Measurements from ENCODE around the gene FH.

Gene FH

DNA sequence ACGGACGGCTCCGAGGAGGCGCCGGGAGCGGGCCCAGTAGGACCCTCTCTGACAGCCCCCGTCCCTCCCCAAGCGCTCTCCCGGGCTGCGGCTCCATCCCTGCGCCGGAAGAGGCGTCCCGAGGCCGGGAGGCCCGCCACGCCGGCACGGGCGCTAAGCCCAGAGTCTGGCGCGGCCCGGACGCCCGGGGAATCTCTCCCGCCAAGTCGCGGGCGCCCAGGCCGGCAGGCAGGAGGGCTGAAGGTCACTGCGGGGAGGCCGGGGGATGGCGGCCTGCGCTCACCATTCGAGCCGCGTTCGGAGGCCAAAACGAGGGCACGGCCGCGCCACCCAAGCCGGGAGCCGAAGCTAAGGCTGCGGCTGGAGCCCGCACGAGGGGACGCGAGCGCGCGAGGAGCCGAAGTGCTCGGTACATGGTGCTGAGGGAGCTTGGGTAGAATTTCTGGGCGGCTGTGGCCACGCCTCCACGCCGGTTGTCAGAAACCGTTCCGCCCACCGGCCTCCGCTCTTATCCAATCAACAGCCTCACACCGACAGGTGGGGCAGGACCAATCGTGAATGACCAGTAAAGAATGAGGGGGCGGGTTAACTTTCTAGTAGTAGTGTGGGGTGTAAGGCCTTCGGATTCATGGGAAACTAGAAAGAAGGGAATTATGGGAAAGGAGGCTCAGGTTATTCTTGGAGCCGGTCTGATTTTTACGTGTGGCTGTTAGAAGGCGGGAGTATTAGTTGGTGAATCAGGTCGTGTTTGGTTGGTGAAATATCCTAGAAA, at the start of gene FH:
TSS of gene FH (minus strand) at position 448 of the 772 bp plus-strand sequence. CDS start at position 415, 33 bp downstream.
- intact Hi-C loops (cut with DNase I): loop anchor here (10.0 kb wide), 1 partner anchor 325 kb away; the partner anchor contains the start of gene EXO1

DNA sequence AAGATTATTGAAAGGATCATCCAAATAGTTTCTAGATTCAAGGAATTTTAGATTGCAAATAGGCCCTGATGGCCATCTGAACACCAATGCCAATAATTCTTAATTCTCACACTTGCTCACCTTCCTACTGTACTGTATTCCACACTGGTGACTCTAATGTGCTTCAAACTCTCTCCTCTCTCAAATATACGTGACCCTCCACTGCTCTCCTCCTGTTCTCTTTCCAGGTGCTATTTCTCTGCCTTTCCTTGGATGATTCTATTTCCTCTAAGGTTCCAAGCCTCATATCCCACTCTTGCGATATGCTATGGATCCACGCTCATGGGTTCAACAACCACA, 41.3 kb upstream of the FH start:
- intact Hi-C loops (cut with DNase I): no loop called here
- no peak for DNase-seq

More for the DNA sequence above, at the start of gene FH:
- peak; percentile 92 to 99 (median 98) for DNase-seq

DNA sequence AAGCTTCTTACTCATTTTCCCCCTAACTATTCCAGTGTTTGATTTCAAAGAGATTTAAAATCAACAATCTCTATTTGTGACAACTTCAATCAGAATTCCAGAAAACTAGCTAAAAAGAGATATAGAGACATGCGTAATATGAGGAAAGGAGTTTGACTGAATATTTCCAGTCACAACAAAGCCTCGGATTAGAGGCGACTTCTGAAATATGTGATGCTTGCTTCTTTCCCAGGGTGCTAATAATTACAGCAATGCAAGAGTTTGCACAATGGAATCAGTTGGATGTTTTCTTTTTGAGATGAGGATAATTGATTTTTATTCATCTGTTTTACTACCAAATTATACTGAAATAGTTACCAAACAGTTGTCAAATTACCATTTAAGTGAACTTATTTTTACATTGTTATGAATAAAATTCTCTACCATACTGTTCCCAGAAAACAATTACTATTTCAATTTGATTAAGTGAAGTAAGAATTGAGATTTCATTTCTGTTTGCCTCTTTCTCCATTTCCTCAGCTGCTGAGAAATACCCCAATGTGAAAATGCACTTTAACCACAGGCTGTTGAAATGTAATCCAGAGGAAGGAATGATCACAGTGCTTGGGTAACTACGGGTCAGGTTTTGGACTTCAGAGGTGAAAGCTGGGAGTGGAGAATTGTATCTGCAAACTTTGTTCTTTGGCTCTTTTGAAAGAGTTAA, 40.7 kb upstream of the FH start:
- intact Hi-C loops (cut with DNase I): no loop called here

DNA sequence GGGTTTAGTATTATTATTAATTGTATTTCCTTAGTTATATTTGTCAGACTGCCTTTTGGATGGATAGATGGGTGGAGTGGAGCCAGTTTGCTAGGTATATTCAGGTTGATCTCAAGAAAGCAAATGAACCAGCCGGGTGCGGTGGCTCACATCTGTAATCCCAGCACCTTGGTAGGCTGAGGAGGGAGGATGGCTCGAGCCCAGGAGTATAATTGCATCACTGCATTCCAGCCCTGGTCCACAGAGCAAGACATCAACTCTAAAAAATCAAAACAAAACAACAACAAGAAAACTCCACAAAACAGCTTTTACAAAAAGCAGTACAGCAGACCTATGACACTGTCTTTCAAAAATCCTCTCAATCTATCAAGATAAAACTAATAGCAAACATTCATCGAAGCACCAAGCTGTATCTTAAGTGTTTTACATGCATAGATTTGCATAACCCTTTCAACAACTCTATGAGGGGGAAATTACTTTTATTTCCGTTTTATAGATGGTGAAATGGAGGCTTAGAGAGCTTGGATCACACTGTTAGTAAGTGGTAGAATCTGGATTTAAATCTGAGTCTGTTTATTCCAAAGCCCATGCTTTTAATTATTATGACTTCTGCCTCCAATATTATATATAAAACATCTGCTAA, 38.1 kb upstream of the FH start:
- intact Hi-C loops (cut with DNase I): no loop called here
- no peak for DNase-seq

More for the DNA sequence above, 40.7 kb upstream of the FH start:
- no peak for DNase-seq

DNA sequence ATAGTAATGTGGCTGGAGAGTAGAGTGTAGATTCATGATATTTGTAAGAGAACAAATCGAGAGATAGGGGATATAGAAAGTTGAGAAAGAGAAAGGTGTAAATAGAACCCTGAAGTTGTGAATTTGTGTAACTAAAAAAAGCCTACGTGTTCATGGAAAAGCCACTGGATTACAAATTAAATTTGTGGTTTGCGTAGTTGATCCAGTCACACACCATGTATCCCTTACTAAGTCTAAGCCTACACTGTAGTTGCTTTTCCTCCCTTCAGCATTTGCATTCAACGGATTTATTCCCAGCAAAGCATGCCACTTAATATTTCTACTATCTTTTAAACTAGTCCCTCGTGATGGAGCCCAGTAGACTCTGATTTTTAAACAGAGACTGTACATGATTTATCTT, 37.5 kb upstream of the FH start:
- intact Hi-C loops (cut with DNase I): no loop called here
- no peak for DNase-seq

DNA sequence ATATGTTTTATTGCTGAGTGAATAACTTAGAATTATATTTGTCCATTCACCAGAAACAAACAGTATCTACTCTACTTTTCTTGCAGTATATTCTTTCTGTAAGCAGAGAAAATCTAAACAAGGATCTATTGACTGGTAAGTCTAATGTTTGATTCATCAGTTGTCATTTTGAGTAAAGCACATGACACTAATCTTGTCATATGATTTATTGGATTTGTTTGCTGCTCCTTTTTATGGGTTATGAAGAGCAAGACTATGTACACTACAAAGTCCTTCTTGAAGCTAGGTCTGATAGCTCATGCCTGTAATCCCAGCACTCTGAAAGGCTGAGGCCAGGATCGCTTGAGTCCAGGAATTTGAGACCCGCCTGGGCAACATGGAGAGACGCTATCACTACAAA, 36.0 kb upstream of the FH start:
- intact Hi-C loops (cut with DNase I): no loop called here
- DNase-seq: no peak

DNA sequence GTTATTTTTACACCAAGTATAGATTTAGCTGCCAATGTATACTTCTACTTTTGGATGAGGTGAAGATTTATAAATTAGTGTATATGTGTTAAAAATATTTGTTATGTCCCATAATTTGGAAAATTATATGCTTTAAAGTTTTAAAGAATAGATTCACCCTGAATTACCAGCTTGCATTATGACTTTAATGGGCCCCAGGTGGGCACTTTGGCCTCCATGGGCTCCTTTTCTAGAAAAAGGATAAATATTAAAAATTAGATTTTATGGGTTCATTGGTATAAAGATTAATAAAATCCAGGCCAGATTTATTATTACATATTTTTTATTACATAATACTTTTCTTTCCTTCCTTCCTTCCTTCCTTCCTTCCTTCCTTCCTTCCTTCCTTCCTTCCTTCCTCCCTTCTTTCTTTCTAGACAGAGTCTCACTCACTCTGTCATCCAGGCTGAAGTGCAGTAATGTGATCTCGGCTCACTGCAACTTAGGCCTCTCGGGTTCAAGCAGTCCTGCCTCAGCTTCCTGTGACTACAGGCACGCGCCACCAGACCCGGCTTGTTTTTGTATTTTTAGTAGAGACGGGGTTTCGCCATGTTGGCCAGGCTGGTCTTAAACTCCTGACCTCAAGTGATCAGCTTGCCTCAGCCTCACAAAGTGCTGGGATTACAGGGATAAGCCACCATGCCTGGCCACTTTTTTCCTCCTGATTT, 34.5 kb upstream of the FH start:
- no peak for DNase-seq
- intact Hi-C loops (cut with DNase I): no loop called here

DNA sequence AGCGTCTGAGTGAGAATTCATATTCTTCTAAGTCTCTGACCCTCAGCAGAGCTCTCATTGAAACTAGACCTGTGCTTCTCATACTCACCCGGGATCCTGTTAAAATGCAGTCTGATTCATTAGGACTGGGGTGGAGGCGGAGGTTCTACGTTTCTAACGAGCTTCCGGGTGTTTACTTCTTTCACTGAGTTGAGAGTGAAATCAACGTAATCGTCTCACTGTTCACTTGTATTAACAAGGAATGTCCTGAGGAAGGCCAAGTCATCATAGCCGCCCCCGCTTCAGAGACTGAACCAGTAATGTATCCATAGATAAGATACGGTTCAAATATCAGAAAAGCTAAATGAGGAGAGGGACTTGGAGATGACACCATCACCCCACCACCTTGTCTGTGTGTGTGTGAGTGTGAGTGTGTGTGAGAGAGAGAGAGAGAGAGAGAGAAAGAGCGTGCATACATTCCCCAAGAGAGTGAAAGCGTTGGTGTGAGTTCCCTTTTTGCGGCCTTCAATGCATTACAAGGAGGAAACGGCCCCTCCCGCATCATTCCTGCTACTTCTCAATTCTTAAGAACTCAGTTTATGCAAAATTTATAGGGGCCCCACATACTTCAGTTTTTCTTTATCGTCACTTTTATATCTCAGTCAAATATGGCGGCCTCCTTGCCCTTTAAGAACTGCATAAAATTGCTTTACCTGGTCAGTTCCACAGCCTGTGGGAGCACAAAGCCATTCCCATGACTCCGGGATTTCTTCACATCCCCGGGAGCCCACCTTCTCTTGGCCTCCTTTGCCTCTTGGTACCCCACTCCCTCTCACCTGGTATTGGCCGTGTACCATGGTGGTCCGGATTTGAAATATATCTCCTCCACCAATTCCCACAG, 32.4 kb upstream of the FH start:
- intact Hi-C loops (cut with DNase I): no loop called here
- peak in 13 of 42 donors; percentile 8 to 48 (median 18) for DNase-seq

DNA sequence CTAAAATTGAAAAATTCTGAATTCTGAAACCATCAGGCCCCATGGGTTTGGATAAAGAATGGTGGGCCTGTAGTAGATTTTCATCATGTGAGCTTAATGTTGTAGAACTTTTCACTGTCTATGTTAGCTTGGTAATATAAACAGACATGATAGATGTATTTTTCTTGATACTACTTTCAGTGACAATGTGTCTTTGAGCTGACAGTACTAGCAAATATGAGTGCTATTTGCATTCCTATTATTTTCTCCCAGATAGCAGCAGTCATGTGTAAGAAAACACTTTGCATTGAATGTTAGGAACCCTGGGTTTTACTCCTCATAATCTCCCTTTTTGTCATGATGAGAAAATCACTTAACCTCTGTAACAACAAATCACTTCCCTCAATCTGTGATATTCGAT, 30.8 kb upstream of the FH start:
- intact Hi-C loops (cut with DNase I): no loop called here
- DNase-seq: no peak

DNA sequence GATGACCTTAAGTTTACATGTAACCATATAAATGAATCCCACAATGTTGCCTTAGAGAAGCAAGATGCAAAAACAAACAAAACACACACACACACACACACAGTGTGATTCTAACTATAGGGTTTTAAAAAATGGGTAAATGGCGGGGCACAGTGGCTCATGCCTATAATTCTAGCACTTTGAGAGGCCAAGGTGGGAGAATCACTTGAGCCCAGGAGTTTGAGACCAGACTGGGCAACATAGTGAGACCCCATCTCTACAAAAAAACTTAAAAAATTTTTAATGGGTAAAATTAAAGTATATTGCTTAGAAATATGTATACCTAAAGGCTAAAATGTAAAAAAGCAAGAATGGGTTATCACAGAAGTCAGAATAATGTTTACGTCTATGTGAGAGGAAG, 28.5 kb upstream of the FH start:
- intact Hi-C loops (cut with DNase I): no loop called here
- DNase-seq: no peak

DNA sequence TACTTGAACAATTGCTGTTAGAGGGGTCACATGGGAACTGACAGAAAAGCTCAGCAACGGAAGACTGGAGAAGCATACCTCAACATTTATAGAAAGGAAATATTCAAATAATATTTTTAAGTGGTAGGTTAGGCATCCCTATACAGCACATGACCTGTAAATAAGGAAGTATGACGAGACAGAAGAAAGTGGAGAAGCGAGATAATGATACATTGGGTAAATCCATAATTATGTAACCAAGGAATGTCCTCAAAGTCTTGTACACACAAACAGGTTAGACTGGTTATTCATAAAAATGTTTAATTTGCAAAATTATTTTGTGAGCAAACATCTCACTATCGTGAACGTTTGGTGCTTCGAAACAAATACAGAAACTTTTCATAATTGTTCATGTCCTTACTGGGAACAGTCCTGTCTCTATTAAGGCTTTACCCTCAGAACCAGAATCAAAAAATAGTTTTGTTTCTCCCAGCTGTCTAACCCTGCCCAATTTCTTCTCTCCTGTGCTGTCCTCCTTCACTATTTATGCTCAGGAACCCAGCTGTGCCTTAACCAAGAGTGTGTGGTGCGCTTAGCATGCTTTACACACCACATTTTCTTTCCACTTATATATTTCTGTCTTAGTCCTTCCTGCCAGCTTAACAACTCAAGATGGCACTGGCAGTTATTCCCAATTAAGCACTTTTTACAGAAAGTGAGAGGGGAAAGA, 22.8 kb upstream of the FH start:
- no peak for DNase-seq
- intact Hi-C loops (cut with DNase I): no loop called here

DNA sequence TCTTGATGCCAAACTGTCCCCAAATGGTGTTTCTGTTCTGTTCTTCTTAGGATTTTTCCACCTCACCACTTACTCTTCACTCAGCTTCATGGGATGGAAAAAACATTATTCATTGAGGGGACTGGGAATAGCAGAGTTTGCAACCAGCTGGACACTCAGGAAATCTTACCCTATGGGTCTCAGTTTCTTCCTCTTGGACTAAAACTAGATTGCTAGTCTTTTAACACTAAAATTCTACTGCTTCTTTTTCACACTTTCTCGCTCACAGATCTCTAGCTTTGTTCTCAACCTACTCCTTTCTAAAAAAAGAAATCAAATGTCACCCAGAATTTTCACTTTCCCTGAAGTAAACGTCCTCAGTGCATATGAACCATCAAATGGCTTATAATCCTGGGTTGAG, 17.4 kb upstream of the FH start:
- intact Hi-C loops (cut with DNase I): loop anchor here (10.0 kb wide), 1 partner anchor 88 kb away; no protein-coding TSS in a partner anchor
- no peak for DNase-seq

DNA sequence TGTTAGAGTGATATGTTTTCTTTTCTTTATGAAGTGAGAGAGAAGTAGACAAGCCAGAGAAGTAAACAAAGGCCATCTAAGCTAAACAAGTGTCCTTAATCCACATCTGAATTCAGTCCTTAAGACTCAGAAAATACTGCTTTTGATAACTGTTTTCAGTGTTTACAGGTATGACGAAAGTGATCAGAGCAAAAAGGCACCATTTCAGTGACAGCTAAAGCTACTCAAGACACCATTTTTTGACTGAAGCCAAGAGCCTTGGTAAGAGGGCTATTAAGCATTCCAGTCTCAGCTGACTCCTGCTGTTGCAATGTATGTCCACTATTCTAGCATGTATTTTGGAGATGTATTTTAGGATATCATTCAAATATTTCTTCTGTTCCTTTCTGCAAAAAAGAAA, 16.7 kb upstream of the FH start:
- intact Hi-C loops (cut with DNase I): loop anchor here (10.0 kb wide), 1 partner anchor 88 kb away; no protein-coding TSS in a partner anchor
- no peak for DNase-seq

DNA sequence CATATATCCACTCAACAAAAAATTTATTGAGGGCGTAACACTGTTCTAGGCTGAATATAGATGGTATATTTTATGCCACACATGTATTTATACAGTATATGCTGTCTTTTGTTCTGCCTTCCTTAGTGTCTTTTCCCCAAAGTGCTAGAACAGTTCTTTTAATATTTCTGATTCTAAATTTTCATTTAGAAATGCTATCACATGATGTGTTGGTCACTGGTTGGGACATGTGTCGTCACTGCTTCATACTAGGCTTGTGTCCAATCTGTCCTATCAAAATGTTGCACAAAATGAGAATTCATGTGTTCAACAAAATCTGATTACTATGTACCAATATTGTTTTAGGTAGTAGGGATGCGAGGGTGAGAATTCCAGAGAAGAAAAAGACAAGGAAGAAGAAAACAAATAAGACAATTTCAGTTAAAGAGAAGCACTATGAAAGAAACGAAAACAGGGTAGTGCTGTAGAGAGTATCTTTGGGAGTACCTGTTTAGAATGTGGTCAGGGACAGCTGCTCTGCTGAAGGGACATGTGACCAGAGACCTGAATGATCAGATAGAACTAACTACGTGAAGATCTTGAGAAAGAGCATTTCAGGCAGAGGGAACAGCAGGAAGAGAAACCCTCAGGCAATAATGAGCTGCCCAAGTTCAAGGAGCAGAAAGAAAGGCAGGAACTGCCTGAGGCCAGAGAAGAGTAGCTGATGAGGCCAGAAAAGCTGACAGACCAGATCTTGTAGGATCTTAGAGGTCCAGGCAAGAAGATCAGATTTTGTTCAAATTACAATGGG, 14.0 kb upstream of the FH start:
- DNase-seq: no peak
- intact Hi-C loops (cut with DNase I): loop anchor here (10.0 kb wide), 1 partner anchor 91 kb away; no protein-coding TSS in a partner anchor

DNA sequence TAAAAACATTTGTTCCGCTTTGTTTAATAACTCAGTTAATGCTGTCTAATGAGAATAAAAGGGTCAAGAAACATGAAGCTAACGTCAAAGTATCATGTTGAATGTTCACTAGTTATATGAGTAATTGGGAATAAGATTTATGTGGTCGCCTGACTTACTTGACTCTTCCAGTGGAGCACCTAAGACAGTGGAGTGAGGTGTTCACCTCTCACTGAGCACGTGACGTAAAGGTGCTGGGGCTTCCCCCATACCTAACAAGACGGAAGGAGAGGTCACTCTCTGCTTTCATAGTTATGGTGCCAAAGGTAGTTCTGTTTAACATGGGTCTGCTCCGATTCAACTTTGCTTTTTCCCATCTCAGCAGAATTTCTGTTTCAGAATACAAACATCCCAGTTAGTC, 13.3 kb upstream of the FH start:
- intact Hi-C loops (cut with DNase I): loop anchor here (10.0 kb wide), 1 partner anchor 92 kb away; no protein-coding TSS in a partner anchor
- DNase-seq: peak in 1 of 42 donors; percentile 34

DNA sequence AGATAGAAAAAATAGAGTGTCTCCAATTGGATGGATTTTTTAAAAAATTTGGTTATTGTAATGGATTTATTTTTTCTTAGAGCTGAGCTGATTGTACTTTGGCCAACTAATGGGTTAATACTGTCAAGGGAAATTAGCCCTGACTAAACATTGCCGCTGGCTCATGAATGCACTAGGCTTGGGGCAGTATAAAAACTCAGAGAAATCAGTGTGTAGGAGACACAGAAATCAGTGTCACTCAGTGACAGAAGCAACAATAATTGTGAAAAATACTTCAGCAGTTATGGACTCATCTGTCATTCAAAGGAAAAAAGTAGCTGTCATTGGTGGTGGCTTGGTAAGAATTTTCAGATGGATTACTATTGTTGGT, 12.6 kb upstream of the FH start, which contains the start of gene KMO:
TSS of gene KMO (plus strand) at position 217 of the 370 bp plus-strand sequence. CDS start at position 284, 67 bp downstream.
- no peak for DNase-seq
- intact Hi-C loops (cut with DNase I): loop anchor here (10.0 kb wide), 1 partner anchor 93 kb away; no protein-coding TSS in a partner anchor

Data from head of caudate nucleus (tissue), 42 donors.